HS-27A (cell line): Measurements from ENCODE around the gene TWF2.

Experiments used
- DNase-seq: peaks from one replicate; pipeline ENCODE4 v3.0.0-alpha.2; 2012; ENCODE audit warnings: low read depth, missing footprints

Gene TWF2

DNA sequence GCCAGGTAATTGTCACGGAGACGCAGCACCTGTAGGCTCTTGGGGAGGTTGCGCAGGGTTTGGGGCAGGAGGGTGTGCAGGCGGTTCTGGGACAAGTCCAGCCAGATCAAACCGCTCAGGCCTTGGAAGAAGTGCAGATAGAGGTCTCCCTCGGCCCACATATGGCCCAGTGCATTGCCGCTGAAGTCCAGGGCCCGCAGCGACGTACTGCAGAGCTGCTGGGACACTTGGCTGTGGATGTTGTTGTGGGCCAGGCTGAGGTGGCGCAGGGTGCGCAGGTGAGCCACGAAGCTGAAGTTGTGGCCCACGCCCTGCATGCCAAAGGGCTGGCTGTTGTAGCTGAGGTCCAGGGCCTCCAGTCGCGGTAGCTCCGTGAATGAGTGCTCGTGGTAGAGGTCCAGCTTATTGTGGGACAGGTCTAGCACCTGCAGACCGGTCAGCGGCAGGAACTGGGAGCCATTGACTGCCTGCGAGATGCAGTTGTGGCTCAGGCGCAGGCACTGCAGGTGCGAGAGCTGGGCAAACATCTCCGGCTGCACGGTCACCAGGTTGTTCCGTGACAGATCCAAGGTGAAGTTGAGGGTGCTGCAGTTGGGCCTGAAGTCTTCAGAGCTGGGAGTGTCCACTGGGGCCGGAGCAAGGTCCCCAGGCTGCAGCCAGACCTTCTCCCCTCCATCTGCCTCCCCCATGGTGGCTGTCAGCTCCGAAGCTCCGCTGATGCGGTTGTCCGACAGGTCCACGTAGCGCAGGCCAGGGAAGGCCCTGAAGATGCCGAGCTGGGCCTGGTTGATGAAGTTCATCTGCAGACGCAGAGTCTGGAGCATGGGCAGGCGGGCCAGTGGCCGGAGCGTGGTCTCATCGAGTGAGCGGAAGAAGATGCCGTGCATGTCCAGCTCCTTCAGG lies 16.4 kb downstream of the TWF2 start:
- no peak for DNase-seq

DNA sequence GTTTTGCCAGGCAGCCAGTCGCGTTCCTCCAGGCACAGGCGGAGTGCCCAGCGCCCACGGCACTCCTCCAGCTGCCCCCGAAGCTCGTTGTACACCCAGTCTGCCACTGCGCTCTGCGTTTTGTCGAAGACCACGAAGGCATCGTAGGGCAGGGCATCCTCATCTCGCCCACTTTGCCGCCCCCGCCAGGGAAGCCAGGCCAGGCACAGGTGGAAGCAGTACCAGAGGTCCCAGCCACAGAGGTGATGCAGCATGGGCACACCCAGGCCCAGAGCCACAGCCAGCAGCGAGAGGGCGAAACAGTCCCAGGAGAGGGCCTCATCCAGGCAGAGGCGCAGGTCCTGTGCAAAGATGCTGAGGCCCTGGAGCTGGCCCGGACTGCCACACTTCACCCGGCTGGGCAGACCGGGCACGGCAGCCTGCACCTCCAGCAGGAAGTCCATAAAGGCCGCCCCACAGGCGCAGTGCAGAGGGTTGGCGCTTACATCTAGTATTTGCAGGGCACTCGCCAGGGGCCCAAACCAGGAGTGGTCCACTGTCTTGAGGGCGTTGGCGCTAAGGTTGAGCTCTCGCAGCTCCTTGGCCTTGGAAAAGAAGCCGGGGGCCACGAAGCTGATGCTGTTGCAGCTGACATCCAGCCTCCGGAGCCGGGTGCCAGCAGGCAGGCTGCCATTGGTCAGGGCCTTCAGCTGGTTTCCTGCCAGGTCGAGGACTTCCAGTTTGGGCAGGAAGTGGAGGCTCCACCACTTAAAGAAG lies 17.2 kb downstream of the TWF2 start:
- no peak for DNase-seq

DNA sequence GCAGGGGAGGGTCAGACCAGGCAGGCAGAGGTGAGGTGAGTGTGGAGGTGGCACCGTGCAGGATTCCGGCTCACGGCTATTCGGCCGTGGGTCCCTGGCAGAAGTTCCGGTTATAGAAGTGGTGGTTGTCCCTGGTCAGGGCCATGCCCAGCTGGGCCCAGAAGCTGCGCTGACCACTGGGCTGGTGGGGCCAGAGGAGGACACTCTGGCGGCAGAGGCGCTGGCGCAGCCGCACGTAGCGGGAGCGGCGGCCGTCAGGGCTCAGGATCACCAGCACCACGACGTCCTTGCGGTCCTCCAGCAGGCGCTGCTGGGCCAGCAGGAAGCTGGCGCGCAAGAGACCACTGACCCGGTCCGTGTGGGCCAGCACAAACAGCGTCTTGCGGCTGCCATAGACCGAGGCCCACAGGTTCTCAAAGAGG lies 17.8 kb downstream of the TWF2 start:
- DNase-seq = no peak

DNA sequence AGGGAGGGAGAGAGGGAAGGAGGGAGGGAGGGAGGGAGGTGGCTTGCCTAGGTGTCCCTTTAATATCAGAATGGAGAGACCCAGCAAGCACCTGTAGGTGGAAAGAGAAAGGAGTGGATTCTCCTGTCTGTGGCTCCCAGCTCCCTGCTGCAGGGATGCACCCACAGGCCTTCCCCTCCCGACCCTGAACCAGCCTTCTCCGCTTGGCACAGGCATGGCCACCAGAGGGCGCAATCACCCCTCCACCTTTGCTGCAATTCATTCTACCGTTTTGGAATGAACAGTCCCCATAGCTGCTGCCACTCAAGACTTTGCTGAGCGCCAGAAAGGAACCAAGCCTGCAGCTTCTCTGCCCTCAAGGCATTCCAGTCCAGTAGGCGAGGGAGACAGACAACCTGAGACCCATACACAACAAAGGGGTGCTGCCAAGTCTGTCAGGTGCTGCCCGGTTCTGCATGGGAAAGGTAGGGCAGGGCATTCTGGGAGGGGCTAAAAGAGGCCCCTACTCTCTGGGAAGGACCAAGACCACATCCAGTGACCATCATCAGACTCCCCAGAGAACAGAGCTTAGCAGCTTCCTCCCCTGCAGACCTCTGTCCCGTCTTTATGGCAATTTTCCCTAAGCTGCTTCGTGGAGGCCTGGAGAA lies 18.5 kb downstream of the TWF2 start:
- DNase-seq = no peak

DNA sequence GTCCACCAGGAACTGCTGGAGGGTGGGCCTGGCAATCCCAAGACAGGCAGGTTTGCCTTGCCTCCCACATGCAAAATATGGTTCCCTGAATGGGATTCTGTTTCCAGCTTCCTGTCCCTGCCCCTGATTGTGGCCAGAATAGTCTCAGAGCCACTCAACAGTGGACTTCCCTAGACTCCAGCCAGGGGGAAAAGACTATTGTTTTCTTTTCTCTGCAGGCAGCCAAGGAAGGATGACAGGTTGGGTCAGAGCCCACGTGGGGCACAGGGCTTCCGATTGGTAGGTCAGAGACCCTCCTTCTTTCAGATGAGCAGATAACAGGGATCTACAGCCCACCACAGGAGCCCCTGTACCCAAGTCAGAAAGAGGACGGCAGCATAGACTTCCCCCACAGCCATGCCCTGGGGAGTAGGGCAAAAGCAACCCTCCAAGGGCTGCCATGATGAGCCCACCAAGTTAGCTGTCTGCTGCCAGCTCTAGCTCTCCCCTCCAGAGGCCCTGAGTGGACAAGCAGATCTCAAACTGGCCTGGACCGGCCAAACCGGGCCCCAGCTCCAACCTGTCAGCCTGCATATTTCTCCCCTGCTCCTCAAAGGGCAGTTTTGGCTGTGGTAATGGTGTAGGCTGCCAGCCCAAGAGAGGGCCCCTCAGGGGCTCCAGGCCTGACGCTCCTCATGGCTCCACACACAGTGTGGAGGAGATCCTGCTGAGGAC lies 19.9 kb downstream of the TWF2 start:
- DNase-seq = no peak

DNA sequence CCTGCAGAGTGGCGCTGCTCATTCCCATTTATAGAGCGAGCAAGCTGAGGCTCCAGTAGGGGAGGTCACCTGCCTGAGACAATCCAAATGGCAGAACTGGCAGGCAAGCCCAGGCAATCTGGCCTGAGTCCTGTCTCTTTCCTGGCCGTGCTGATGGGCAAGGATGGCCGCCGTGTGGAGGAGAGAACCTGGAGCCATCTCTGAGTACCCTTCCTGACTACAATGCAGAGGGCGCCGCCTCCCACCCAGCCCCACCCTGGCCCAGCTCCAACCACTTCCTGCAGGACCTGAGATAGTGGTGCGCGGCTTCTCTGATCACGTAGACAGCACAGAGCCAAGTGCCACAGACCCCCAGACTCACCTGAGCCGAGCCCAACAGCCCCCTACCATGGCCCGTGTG lies 20.5 kb downstream of the TWF2 start:
- no peak for DNase-seq

DNA sequence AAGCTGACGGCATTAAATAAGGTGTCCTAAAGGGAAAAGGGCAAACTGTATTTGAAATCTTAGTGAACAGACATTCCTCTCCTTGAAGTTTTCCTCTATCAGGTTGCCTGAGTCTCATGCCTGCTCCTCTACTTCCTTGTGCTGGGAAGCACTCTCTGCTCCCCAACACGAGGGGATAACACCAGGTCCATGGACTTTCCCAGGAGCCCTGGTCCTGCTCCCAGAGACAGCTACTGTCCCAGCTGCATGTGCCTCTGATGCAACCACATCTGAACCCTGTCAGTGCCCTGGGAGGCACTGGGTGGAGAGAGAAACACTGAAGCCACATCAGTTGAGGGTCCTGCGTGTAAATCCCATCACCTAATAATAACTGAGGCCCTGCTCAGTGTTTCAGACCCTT lies 20.9 kb downstream of the TWF2 start:
- no peak for DNase-seq

DNA sequence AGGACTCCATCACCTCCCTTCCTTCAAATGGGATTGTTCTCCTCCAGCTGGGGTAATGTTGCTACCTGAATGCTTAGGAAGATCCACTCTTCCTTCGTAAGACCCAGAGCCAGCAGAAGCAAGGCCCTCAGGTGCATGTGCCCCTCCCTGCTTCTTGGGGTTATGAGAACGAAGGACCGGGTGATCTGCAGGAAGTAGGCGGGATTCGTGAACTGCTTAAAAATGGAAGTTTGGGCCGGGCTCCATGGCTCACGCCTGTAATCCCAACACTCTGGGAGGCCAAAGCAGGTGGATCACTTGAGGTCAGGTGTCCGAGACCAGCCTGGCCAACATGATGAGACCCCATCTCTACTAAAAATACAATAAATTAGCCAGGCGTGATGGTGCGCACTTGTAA lies 21.6 kb downstream of the TWF2 start:
- no peak for DNase-seq

DNA sequence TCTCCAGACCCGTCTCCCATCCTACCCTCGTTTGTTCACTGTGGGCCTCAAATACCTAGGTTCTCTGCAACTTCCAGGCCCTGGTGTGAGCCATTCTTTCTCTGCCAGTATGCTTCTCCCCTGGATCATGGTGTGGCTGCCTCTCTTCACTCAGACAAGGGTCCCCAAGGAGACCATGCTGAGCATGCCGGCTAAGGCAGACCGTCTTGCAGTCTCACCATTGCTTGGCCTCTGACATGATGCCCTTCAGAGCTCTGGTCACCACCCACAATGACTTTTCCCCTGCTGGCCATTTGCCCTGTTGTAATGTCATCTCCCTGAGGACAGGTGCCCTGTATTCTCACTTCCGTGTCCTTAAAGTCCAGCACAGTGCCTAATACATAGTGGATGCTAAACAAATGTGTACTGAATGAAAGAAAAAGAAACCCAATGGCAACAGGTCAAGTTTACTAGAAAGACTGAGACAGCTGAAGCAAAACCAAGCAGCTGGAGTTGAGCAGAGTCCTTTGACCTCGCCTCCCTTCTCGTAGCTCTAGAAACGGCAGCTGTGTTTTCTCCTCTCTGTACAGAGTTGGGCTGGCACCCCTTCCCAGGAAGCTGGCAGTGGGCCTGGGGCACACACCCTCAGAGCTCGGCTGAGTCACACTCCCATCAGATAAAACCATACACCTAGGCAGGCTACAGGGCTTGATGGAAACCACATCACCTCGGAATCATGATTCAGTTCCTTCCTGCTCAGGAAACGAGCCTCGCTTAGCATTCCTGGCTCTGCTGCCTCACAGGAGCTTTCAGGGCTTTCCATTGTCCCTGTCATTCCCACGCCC lies 22.2 kb downstream of the TWF2 start:
- DNase-seq = no peak

DNA sequence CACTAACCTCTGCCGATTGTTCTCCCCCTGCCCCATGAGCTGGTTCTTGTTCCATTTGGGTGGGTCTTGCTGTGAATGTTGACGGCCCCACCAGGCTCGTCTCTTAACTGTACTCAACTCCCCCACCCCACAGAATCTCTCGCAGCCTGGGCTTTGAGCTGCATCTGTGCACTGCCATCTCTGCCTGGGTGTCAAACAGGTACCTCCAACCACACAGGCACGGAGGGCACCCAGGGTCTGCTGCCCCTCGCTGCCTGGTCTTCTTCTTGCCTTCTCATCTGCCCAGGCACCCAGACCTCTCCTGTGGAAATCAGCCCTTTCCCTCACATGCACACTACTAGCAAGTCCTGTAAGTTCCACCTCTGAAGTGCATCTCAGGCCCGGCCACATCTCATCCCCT lies 23.6 kb downstream of the TWF2 start:
- DNase-seq = no peak

DNA sequence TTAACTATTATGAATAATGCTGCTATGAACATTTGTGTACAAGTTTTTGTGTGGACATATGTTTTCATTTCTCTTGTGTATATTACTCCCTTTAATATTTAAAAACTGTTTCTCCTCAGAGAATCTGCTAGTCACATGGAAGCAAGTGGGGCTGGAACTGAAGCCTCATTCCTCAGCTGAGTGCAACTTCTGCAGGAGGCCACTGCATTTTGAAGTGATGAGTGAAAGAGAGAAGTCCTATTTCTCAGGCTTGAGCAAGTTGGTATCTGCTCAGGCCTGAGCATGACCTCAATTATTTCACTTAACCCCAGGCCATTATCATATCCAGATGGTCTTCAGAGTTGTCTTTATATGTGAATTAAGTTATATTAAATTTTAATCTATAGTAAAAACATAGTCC lies 25.1 kb downstream of the TWF2 start:
- no peak for DNase-seq

DNA sequence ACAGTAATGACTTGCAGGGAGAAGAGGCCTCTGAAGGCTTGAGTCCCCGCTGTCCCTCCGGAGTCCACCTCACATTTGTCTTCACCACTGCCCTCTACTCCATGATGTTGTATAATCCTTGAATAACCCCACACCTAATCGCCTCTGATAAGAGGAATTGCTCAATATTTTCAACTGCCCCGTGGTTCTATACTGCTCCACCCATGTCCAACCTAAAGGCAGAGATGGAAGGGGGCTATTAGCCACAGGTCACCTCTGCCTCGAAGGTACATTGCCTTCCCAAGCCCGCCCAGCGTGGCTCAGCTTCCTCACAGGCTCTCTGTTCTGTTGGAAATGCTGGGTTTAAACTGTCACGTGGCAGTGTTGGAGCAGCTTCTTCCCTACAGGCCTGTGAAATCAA lies 26.0 kb downstream of the TWF2 start:
- no peak for DNase-seq

DNA sequence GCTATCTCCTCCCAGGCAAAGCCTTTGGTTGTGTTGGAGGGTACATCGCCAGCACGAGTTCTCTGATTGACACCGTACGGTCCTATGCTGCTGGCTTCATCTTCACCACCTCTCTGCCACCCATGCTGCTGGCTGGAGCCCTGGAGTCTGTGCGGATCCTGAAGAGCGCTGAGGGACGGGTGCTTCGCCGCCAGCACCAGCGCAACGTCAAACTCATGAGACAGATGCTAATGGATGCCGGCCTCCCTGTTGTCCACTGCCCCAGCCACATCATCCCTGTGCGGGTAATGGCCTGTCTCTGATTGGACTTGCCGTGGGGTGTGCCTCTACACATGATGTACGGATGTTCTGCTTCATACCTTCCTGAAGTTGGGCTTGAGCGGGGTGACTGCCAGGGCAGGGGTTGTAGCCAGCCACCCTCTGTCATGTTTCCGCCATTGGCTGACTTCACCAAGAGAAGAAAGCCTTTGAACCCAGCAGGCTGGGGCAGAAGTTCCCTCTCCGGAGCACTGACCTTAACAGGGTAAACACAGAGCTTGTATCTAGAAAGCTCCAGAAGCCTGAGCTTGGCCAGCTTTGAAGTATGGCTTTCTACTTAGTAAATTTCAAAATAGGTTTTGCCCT lies 27.6 kb downstream of the TWF2 start:
- no peak for DNase-seq

DNA sequence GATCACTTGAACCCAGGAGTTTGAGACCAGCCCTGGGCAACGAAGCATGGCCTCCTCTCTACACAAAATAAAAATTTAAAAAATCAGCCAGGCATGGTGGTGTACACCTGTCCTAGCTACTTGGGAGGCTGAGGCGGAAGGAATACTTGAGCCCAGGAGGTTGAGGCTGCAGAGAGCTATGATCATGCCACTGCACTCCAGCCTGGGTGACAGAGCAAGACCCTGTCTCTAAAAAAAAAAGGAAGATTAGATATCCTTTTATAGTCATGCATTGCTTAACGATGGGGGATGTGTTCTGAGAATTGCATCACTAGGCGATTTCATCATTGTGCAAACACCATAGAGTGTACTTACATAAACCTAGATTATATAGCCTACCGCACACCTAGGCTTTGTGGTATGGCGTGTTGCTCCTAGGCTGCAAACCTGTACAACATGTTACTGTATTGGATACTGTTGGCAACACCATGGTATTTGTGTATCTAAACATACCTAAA lies 28.4 kb downstream of the TWF2 start:
- no peak for DNase-seq

DNA sequence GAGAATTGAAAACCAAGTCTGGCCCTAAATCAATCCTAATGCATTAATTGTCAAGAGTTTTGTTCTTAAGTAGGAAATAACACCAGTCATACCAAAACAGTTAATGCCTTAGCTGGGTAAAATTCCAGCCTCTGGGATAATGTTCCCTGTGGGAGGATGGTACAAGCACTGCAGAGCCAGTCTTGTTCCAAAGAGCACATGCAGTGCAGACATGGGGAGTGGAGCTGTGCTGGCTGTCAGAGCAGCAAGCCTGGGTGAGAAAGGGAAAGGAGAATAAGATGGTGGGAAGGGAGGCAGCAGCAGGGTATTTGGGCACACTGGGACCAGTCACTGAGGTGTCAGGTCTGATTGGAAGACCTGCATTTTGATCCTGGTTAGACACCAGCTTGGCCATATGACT lies 28.9 kb downstream of the TWF2 start:
- no peak for DNase-seq

DNA sequence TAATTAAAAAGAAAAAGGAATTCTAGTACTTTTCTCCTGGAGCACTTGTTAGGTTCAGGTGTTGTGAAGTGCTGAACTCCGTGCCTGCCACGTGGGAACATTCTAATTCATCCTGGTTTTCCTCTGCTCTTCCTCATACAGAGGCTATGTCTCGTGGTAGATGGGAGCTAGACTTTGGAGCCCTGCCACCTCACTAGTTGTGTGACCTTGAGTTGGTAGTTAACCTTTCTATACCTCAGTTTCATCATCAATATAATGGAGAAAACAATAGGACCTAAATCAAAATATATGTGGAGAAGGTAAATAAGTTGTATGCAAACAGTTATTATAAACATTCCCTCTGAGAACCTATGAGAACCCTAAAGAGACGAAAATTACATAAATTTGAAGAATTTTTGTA lies 30.4 kb downstream of the TWF2 start:
- no peak for DNase-seq

DNA sequence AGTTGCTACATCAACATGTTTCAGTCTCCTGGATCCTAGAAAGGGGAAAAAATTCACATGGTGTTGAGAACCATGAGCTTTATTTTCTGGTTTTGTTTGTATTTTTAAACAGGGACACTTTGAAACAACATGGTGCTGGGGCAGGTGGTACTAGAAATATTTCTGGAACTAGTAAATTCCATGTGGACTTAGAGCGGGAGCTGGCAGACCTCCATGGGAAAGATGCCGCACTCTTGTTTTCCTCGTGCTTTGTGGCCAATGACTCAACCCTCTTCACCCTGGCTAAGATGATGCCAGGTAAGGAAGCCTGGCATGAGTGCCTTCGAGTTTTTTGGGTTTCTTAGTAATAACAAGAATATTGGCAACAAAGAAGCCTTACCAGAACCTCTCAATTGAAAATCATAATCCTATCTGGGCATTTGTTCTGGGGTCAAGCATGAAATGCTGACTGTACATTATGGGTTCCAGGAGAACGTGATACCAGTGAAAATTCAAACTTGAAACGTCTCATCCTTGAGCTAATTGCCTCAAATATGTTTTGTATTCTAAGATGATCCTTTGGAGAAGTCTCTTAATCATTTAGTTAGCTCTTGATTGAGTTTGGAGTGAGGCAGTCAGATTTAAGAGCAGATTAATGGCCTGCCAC lies 33.1 kb downstream of the TWF2 start:
- no peak for DNase-seq

DNA sequence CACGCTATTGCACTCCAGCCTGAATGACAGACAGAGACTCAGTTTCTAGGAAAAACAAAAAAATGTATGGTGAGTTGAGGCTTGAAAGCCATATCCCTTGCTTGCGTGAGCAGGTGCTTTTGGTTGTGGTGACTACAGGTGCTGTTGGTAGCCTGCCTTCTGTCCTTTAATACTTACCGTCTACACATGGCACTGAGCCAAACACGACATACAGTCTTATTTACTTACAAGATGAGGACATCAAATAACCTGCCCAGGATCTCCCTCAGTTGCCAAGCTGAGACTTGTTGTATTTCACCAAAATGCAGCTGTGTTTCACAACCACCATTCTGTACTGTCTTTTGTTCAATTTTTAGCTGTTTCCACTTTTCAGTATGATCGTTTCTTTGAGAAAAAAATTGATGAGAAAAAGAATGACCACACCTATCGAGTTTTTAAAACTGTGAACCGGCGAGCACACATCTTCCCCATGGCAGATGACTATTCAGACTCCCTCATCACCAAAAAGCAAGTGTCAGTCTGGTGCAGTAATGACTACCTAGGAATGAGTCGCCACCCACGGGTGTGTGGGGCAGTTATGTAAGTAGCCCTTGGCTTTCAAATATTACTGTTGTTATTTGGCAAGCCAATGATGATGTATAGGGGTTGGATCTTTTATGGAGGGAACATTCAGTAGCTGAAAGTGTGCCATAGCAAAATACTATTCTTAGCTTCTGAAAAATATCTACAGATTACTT lies 34.5 kb downstream of the TWF2 start:
- no peak for DNase-seq

DNA sequence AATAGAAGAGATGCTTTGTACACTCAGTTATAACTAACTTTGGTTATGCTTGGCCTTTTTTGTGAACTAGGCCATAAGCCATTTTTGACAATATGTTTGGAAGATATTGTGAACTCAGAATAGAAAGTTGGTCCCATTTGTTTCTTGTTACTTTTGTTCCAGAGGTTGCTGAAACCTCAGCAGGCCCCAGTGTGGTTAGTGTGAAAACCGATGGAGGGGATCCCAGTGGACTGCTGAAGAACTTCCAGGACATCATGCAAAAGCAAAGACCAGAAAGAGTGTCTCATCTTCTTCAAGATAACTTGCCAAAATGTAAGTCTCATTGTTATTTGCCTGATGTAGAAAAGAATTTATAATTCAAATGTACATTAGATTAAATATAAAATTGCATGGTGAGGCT lies 35.3 kb downstream of the TWF2 start:
- DNase-seq = no peak
